SK-N-SH treated with all-trans-retinoic acid at 6 μM for 48 hours (cell line): ENCODE results near the gene TANGO6.

Source experiments
- ATAC-seq: fragments of 200-7000 bp; cut with Tn5 transposase; 3 replicates; pipeline ENCODE4 v1.9.1; 2020; ENCODE audit warnings: mild to moderate bottlenecking, moderate library complexity
- ARNTL ChIP-seq: fragments of 450-650 bp; formaldehyde crosslinking; IDR thresholded peaks from 2 replicates; pipeline ENCODE4 v1.5.0; 2020; ENCODE audit warnings: low read depth, mild to moderate bottlenecking, moderate library complexity, borderline replicate concordance
- CREB5 ChIP-seq: fragments of 250-450 bp; sonication (Bioruptor Pico); IDR thresholded peaks from 2 replicates; pipeline ENCODE4 v1.5.1; 2020; ENCODE audit warnings: low read depth, mild to moderate bottlenecking, moderate library complexity
- CSRNP3 ChIP-seq: fragments of 250-450 bp; sonication (Bioruptor Pico); IDR thresholded peaks from 2 replicates; pipeline ENCODE4 v1.5.1; 2021; ENCODE audit warnings: mild to moderate bottlenecking, moderate library complexity
- ESRRG ChIP-seq: fragments of 250-450 bp; sonication (Bioruptor Pico); IDR thresholded peaks from 2 replicates; pipeline ENCODE4 v1.6.1; 2021; ENCODE audit warnings: mild to moderate bottlenecking
- OSR1 ChIP-seq: fragments of 250-450 bp; sonication (Bioruptor Pico); IDR thresholded peaks from 2 replicates; pipeline ENCODE4 v1.8.0; 2022; ENCODE audit warnings: moderate library complexity, mild to moderate bottlenecking, inconsistent platforms
- PATZ1 ChIP-seq: fragments of 250-450 bp; sonication (Bioruptor Pico); IDR thresholded peaks from 2 replicates; pipeline ENCODE4 v1.8.0; 2020; ENCODE audit warnings: mild to moderate bottlenecking, moderate library complexity, borderline replicate concordance
- PPARA ChIP-seq: fragments of 250-450 bp; sonication (Bioruptor Pico); IDR thresholded peaks from 2 replicates; pipeline ENCODE4 v1.5.0; 2020; ENCODE audit warnings: mild to moderate bottlenecking, borderline replicate concordance
- RARB ChIP-seq: fragments of 250-450 bp; sonication (Bioruptor Pico); IDR thresholded peaks from 2 replicates; pipeline ENCODE4 v1.8.0; 2021; ENCODE audit warnings: mild to moderate bottlenecking, moderate library complexity
- SNAI2 ChIP-seq: fragments of 250-450 bp; sonication (Bioruptor Pico); IDR thresholded peaks from 2 replicates; pipeline ENCODE4 v1.5.0; 2020; ENCODE audit warnings: mild to moderate bottlenecking, moderate library complexity
- TCF4 ChIP-seq: fragments of 250-450 bp; sonication (Bioruptor Pico); IDR thresholded peaks from 2 replicates; pipeline ENCODE4 v1.8.0; 2021; ENCODE audit warnings: mild to moderate bottlenecking, moderate library complexity, borderline replicate concordance
- TOX ChIP-seq: fragments of 250-450 bp; sonication (Bioruptor Pico); IDR thresholded peaks from 2 replicates; pipeline ENCODE4 v1.8.0; 2021; ENCODE audit warnings: mild to moderate bottlenecking, moderate library complexity, borderline replicate concordance
- TSHZ2 ChIP-seq: fragments of 250-450 bp; sonication (Bioruptor Pico); IDR thresholded peaks from 2 replicates; pipeline ENCODE4 v1.5.0; 2020; ENCODE audit warnings: mild to moderate bottlenecking, moderate library complexity
- ZC3H10 ChIP-seq: fragments of 250-450 bp; sonication (Bioruptor Pico); IDR thresholded peaks from 2 replicates; pipeline ENCODE4 v1.5.1; 2021; ENCODE audit warnings: mild to moderate bottlenecking, moderate library complexity
- ZFP3 ChIP-seq: fragments of 250-450 bp; sonication (Bioruptor Pico); IDR thresholded peaks from 2 replicates; pipeline ENCODE4 v1.5.0; 2020; ENCODE audit warnings: mild to moderate bottlenecking, moderate library complexity
- ZFP30 ChIP-seq: fragments of 450-650 bp; formaldehyde crosslinking; IDR thresholded peaks from 2 replicates; pipeline ENCODE4 v1.5.0; 2022; ENCODE audit warnings: mild to moderate bottlenecking, moderate library complexity
- ZNF565 ChIP-seq: fragments of 450-650 bp; formaldehyde crosslinking; conservative IDR thresholded peaks from 2 replicates; pipeline ENCODE4 v1.5.0; 2020; ENCODE audit warnings: low read depth, mild to moderate bottlenecking, moderate library complexity
- ZNF70 ChIP-seq: fragments of 450-650 bp; formaldehyde crosslinking; IDR thresholded peaks from 2 replicates; pipeline ENCODE4 v1.5.0; 2020; ENCODE audit warnings: mild to moderate bottlenecking, moderate library complexity
- ZNF8 ChIP-seq: fragments of 450-650 bp; formaldehyde crosslinking; IDR thresholded peaks from 2 replicates; pipeline ENCODE4 v1.5.0; 2020; ENCODE audit warnings: mild to moderate bottlenecking, moderate library complexity

TANGO6 gene

GRCh38 chr16:69106491-69107315 lies 263.4 kb downstream of the TANGO6 start:
- TF ChIP-seq ESRRG (CRISPR knock-in tag) (no peak), SNAI2 (CRISPR knock-in tag) (no peak), TSHZ2 (CRISPR knock-in tag) (no peak), ZC3H10 (CRISPR knock-in tag) (no peak), ZNF8 (CRISPR knock-in tag) (no peak), TCF4 (CRISPR knock-in tag) (no peak)
- TF ChIP-seq, all 23 proteins: peak for 0

GRCh38 chr16:69107316-69107962 lies 264.1 kb downstream of the TANGO6 start:
- ATAC-seq, result no peak
- no peak for TF ChIP-seq TOX (CRISPR knock-in tag)
- no peak for TF ChIP-seq ZFP3 (CRISPR knock-in tag)
- no peak for TF ChIP-seq CREB5 (CRISPR knock-in tag)
- no peak for TF ChIP-seq PATZ1 (CRISPR knock-in tag)
- TF ChIP-seq ZNF70 (CRISPR knock-in tag), result no peak
- no peak for TF ChIP-seq OSR1 (CRISPR knock-in tag)
- no peak for TF ChIP-seq ZNF565 (CRISPR knock-in tag)

More at GRCh38 chr16:69106491-69107315, 263.4 kb downstream of the TANGO6 start:
- peak; percentile 13; the same call in 2 of the 3 replicates for ATAC-seq

- ATAC-seq, result no peak
- TF ChIP-seq ESRRG (CRISPR knock-in tag) (no peak), OSR1 (CRISPR knock-in tag) (no peak), CSRNP3 (CRISPR knock-in tag) (no peak), ZFP3 (CRISPR knock-in tag) (no peak), ZFP30 (no peak), SNAI2 (CRISPR knock-in tag) (no peak)
Measured at GRCh38 chr16:69108064-69108904, 265.0 kb downstream of the TANGO6 start.

- no peak for ATAC-seq
- TF ChIP-seq ZC3H10 (CRISPR knock-in tag) (no peak), RARB (CRISPR knock-in tag) (no peak), ZNF565 (CRISPR knock-in tag) (no peak), ZFP3 (CRISPR knock-in tag) (no peak), TCF4 (CRISPR knock-in tag) (no peak), ZFP30 (no peak), ARNTL (CRISPR knock-in tag) (no peak), ZNF70 (CRISPR knock-in tag) (no peak), ZNF8 (CRISPR knock-in tag) (no peak), TOX (CRISPR knock-in tag) (no peak), SNAI2 (CRISPR knock-in tag) (no peak), OSR1 (CRISPR knock-in tag) (no peak), PPARA (CRISPR knock-in tag) (no peak)
Measured at GRCh38 chr16:69108905-69109252, 265.5 kb downstream of the TANGO6 start.
